BE2C (cell line): ENCODE results near the gene SPATA2L.

Experiments used
- DNase-seq: peaks from one replicate; pipeline ENCODE4 v3.0.0-alpha.2; 2020
- H3K27me3 ChIP-seq: fragments of 250-450 bp; sonication (Bioruptor Pico); 2 replicates; pipeline ENCODE4 v1.5.1; 2020; ENCODE audit warnings: mild to moderate bottlenecking
- H3K36me3 ChIP-seq: fragments of 250-450 bp; sonication (Bioruptor Pico); 2 replicates; pipeline ENCODE4 v1.5.1; 2020; ENCODE audit warnings: mild to moderate bottlenecking
- H3K4me1 ChIP-seq: fragments of 250-450 bp; sonication (Bioruptor Pico); 2 replicates; pipeline ENCODE4 v1.5.1; 2020
- H3K4me3 ChIP-seq: 2 replicates; pipeline ENCODE4 v1.5.1; 2011; ENCODE audit warnings: low read depth, low read length
- H3K9me3 ChIP-seq: fragments of 250-450 bp; sonication (Bioruptor Pico); 2 replicates; pipeline ENCODE4 v1.5.1; 2020
- TF ChIP-seq, protein P1 (sequence below): IDR thresholded peaks from 2 replicates; pipeline ENCODE4 v1.5.1; 2012; ENCODE audit warnings: mild to moderate bottlenecking, low read depth, low read length

Gene SPATA2L

DNA sequence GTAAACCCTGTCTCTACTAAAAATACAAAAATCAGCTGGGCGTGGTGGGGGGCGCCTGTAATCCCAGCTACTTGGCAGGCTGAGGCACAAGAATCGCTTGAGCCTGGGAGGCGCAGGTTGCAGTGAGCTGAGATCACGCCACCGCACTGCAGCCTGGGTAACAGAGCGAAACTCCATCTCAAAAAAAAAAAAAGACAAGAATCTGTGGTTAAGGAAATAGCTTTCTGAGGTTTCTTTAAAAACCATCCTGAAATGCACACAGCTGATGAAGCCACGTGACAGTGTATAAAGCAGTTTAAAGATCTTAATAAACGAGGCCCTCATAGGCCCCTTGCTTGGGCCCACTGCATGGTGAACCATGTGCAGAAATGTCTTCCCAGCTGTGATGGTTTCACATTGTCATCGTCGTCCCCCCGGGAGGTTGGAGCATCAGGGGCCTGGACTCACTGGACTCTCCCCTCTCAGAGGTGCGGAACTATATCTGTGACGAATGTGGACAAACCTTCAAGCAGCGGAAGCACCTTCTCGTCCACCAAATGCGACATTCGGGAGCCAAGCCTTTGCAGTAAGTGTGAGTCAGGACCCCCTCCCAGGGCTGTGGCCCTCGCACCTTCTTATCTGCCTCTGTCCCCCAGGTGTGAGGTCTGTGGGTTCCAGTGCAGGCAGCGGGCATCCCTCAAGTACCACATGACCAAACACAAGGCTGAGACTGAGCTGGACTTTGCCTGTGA, 36.0 kb upstream of the SPATA2L start:
- Histone ChIP-seq H3K9me3 (no peaks in the 10 kb centered on the region), H3K36me3 (peaks cover 87% of the 10 kb centered on the region)
- TF ChIP-seq, protein P1, sequence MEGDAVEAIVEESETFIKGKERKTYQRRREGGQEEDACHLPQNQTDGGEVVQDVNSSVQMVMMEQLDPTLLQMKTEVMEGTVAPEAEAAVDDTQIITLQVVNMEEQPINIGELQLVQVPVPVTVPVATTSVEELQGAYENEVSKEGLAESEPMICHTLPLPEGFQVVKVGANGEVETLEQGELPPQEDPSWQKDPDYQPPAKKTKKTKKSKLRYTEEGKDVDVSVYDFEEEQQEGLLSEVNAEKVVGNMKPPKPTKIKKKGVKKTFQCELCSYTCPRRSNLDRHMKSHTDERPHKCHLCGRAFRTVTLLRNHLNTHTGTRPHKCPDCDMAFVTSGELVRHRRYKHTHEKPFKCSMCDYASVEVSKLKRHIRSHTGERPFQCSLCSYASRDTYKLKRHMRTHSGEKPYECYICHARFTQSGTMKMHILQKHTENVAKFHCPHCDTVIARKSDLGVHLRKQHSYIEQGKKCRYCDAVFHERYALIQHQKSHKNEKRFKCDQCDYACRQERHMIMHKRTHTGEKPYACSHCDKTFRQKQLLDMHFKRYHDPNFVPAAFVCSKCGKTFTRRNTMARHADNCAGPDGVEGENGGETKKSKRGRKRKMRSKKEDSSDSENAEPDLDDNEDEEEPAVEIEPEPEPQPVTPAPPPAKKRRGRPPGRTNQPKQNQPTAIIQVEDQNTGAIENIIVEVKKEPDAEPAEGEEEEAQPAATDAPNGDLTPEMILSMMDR: no peak

DNA sequence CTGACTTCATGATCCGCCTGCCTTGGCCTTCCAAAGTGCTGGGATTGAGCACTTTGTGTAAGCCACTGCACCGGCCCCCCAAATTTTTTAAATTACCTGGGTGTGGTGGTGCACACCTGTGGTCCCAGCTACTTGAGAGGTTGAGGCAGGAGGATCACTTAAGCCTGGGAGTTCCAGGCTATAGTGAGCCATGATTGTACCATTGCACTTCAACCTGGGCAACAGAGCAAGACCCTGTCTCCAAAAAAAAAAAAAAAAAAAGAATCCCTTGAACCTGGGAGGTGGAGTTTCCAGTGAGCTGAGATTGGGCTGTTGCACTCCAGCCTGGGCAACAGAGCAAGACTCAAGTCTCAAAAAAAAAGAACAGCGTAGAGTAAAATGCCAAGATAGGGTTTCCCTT, 35.0 kb upstream of the SPATA2L start:
- Histone ChIP-seq H3K4me1 (no peaks in the 10 kb centered on the region), H3K36me3 (peaks cover 91% of the 10 kb centered on the region), H3K27me3 (no peaks in the 10 kb centered on the region), H3K9me3 (no peaks in the 10 kb centered on the region), H3K4me3 (no peak overlapping the region)
- no peak for DNase-seq
- TF ChIP-seq, protein P1: no peak

More for the DNA sequence above, 36.0 kb upstream of the SPATA2L start:
- Histone ChIP-seq H3K27me3 (no peaks in the 10 kb centered on the region), H3K4me1 (no peaks in the 10 kb centered on the region), H3K4me3 (no peak overlapping the region)
- DNase-seq: no peak

DNA sequence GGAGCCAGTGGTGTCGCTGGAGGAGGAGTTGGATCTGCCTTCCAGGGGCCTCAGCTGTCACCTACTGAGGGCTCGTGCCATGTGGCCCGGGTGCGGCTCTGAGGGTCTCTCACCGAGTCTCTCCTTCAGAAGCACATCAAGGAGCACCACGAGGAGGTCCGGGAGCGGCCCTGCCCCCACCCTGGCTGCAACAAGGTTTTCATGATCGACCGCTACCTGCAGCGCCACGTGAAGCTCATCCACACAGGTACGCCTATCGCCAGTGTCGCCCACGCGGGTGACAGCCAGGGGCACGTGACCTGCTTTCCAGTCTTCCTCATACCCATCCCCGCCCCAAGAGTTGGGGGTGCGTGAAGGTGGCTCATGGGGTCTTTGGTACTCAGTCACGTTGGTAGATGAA, 32.3 kb upstream of the SPATA2L start:
- Histone ChIP-seq H3K4me3 (no peak overlapping the region), H3K9me3 (no peaks in the 10 kb centered on the region), H3K4me1 (peaks cover 12% of the 10 kb centered on the region), H3K36me3 (peaks cover 89% of the 10 kb centered on the region), H3K27me3 (no peaks in the 10 kb centered on the region)
- TF ChIP-seq, protein P1: no peak
- DNase-seq: no peak

DNA sequence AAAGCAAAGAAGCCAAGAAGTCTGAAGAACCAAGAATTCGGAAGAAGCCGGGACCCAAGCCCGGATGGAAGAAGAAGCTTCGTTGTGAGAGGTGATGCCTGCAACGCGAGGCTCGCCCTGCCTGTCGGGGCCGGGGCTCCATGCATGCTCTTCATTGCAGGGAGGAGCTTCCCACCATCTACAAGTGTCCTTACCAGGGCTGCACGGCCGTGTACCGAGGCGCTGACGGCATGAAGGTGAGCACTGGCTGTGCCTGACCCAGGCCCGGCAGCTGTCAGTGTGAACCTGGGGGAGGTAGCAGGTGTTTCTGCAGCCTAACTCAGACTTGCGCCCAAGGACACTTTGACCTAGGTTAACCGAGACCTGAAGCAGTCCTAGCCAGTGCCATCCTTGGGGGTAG, 31.8 kb upstream of the SPATA2L start:
- Histone ChIP-seq H3K4me1 (peaks cover 12% of the 10 kb centered on the region), H3K36me3 (peaks cover 88% of the 10 kb centered on the region)

DNA sequence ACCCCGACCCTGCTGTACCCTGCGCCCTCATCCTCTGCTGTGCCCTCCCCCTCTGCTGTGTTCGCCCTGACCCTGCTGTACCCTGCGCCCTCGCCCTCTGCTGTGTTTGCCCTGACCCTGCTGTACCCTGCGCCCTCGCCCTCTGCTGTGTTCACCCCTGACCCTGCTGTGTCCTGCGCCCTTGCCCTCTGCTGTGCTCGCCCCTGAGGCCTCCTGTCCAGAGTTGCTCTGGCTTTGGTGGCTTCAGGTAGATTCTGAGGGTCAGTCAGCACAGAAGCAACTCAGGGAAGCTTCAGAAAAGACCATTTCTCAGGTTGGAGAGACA, 31.4 kb upstream of the SPATA2L start:
- TF ChIP-seq, protein P1: no peak
- no peaks in the 10 kb centered on the region for H3K9me3 ChIP-seq
- H3K4me3 ChIP-seq: no peak overlapping the region
- H3K36me3 ChIP-seq: peaks cover 85% of the 10 kb centered on the region
- peaks cover 12% of the 10 kb centered on the region for H3K4me1 ChIP-seq
- no peaks in the 10 kb centered on the region for H3K27me3 ChIP-seq
- DNase-seq: no peak

More for the DNA sequence above, 31.8 kb upstream of the SPATA2L start:
- Histone ChIP-seq H3K27me3 (no peaks in the 10 kb centered on the region), H3K9me3 (no peaks in the 10 kb centered on the region), H3K4me3 (no peak overlapping the region)
- no peak for DNase-seq
- TF ChIP-seq, protein P1: no peak

DNA sequence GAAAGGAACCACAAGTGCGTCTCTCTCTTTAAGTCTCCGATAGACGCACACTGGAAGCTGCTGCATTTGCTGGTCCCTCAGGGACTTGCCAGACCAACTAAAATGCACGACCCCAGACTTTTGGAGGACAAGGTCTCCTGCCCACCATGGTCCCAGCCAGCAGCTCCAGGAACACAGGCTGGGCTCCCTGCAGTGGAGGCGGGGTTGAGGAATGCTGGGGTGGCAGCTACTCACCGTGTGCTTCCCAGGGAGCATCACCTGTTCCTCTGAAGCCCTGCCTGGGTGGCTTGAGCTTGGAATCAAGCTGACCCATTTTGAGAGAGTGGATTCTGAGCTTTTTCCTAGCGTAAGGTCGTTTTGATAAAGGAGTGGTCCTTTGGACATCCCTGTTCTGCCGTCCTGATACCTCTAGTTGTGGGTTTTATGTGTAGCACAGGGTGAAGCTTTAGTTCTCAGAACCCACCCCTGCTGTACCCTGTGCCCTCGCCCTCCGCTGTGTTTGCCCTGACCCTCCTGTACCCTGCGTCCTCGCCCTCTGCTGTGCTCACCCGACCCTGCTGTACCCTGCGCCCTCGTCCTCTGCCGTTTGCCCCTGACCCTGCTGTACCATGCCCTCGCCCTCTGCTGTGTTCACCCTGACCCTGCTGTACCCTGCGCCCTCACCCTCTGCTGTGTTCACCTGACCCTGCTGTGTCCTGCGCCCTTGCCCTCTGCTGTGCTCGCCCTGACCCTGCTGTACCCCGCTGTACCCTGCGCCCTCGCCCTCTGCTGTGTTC, 30.8 kb upstream of the SPATA2L start:
- no peak for DNase-seq
- H3K9me3 ChIP-seq: no peaks in the 10 kb centered on the region
- peaks cover 12% of the 10 kb centered on the region for H3K4me1 ChIP-seq
- H3K36me3 ChIP-seq: peaks cover 85% of the 10 kb centered on the region
- H3K27me3 ChIP-seq: no peaks in the 10 kb centered on the region
- TF ChIP-seq, protein P1: no peak
- H3K4me3 ChIP-seq: no peak overlapping the region
